Measurements from ENCODE around the gene DONSON. TPM values are rescaled to one million over a fixed set of nuclear protein-coding genes. Genes with fewer than 3 reads are reported as not detected.

Gene DONSON
- total and polyA plus RNA-seq, 9 of the 15 experiments (the other 6 are each of a cell fraction or from before 2014, with no cell fraction given), result 26.7 to 124 (median 62.6) TPM

DNA sequence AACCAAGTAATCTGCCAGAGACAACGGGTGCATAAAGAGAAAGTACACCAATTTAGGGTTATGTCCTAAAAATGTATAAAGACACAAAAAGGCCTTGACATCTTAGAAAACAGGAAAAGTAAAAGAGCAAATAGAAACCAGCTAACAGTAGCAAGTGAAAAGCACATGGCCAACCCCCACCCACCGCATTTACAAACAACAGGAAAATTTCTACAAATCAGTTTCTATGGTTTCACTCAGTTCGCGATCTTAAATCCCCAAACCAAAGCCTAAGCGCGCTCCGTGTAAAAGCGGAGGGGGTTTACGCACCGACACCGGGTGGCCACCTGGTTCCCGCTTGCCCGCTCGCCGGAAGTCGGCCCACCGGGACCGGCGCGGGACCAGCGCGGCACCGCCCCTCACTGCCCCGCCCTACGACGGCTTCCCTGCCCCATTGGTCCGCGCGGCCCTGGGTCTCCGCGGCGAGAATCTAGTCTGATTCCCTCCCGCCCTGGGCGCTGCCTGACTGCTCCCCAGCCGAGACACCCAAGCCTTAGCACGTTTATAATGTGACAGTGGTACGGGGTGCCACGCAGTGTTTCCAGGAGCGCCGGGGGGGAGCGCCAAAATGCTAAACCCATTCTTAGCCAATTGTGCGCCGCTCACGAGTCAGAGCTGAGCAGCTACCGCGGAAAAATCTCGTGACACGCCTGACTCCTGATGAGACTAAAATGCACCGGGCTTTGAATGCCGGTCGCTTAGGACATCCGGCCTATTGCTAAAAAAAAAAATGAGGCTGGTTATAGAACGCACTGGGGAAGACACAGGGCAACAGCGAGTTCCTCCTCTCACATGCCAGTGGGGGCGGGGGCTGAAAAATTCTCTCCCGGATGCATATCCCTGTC lies 46.5 kb downstream of the DONSON start, which contains the start of gene GART (continued):
- TF ChIP-seq, protein P1, sequence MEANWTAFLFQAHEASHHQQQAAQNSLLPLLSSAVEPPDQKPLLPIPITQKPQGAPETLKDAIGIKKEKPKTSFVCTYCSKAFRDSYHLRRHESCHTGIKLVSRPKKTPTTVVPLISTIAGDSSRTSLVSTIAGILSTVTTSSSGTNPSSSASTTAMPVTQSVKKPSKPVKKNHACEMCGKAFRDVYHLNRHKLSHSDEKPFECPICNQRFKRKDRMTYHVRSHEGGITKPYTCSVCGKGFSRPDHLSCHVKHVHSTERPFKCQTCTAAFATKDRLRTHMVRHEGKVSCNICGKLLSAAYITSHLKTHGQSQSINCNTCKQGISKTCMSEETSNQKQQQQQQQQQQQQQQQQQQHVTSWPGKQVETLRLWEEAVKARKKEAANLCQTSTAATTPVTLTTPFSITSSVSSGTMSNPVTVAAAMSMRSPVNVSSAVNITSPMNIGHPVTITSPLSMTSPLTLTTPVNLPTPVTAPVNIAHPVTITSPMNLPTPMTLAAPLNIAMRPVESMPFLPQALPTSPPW (CRISPR knock-in tag; IDR thresholded peaks at IDR 0.05), result peak; percentile 70
- TF ChIP-seq, protein P2, sequence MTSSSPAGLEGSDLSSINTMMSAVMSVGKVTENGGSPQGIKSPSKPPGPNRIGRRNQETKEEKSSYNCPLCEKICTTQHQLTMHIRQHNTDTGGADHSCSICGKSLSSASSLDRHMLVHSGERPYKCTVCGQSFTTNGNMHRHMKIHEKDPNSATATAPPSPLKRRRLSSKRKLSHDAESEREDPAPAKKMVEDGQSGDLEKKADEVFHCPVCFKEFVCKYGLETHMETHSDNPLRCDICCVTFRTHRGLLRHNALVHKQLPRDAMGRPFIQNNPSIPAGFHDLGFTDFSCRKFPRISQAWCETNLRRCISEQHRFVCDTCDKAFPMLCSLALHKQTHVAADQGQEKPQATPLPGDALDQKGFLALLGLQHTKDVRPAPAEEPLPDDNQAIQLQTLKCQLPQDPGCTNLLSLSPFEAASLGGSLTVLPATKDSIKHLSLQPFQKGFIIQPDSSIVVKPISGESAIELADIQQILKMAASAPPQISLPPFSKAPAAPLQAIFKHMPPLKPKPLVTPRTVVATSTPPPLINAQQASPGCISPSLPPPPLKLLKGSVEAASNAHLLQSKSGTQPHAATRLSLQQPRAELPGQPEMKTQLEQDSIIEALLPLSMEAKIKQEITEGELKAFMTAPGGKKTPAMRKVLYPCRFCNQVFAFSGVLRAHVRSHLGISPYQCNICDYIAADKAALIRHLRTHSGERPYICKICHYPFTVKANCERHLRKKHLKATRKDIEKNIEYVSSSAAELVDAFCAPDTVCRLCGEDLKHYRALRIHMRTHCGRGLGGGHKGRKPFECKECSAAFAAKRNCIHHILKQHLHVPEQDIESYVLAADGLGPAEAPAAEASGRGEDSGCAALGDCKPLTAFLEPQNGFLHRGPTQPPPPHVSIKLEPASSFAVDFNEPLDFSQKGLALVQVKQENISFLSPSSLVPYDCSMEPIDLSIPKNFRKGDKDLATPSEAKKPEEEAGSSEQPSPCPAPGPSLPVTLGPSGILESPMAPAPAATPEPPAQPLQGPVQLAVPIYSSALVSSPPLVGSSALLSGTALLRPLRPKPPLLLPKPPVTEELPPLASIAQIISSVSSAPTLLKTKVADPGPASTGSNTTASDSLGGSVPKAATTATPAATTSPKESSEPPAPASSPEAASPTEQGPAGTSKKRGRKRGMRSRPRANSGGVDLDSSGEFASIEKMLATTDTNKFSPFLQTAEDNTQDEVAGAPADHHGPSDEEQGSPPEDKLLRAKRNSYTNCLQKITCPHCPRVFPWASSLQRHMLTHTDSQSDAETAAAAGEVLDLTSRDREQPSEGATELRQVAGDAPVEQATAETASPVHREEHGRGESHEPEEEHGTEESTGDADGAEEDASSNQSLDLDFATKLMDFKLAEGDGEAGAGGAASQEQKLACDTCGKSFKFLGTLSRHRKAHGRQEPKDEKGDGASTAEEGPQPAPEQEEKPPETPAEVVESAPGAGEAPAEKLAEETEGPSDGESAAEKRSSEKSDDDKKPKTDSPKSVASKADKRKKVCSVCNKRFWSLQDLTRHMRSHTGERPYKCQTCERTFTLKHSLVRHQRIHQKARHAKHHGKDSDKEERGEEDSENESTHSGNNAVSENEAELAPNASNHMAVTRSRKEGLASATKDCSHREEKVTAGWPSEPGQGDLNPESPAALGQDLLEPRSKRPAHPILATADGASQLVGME (CRISPR knock-in tag; IDR thresholded peaks at IDR 0.05), result 0 out of 2 replicates have a peak, but pooled peaks have one; percentile 9
- TF ChIP-seq ZC3H11A (IDR thresholded peaks at IDR 0.05; ENCODE audit: low read depth, low read length), result no peak
- TF ChIP-seq PHB2 (IDR thresholded peaks at IDR 0.05; ENCODE audit: low read depth), result 0 out of 2 replicates have a peak, but pooled peaks have one; percentile 4
- no peak for TF ChIP-seq PURB (CRISPR knock-in tag; IDR thresholded peaks at IDR 0.05; ENCODE audit: low read depth)
- TF ChIP-seq DDX20 (tag; IDR thresholded peaks at IDR 0.05; ENCODE audit: low read depth), result no peak
- TF ChIP-seq TAF9B (IDR thresholded peaks at IDR 0.05; ENCODE audit: partially characterized antibody), result peak; percentile 79
- TF ChIP-seq, protein P3, sequence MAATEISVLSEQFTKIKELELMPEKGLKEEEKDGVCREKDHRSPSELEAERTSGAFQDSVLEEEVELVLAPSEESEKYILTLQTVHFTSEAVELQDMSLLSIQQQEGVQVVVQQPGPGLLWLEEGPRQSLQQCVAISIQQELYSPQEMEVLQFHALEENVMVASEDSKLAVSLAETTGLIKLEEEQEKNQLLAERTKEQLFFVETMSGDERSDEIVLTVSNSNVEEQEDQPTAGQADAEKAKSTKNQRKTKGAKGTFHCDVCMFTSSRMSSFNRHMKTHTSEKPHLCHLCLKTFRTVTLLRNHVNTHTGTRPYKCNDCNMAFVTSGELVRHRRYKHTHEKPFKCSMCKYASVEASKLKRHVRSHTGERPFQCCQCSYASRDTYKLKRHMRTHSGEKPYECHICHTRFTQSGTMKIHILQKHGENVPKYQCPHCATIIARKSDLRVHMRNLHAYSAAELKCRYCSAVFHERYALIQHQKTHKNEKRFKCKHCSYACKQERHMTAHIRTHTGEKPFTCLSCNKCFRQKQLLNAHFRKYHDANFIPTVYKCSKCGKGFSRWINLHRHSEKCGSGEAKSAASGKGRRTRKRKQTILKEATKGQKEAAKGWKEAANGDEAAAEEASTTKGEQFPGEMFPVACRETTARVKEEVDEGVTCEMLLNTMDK (IDR thresholded peaks at IDR 0.05; ENCODE audit: borderline replicate concordance, insufficient read depth, low read depth, low read length, poor library complexity, severe bottlenecking), result no peak
- peak; percentile 58 for TF ChIP-seq TOE1 (IDR thresholded peaks at IDR 0.05; ENCODE audit: borderline replicate concordance)
- TF ChIP-seq TOE1 (CRISPR knock-in tag; IDR thresholded peaks at IDR 0.05; ENCODE audit: borderline replicate concordance, low read depth), result no peak
- no peak for TF ChIP-seq OTX1 (CRISPR knock-in tag; IDR thresholded peaks at IDR 0.05)
- no peak for TF ChIP-seq MTF1 (CRISPR knock-in tag; IDR thresholded peaks at IDR 0.05; ENCODE audit: borderline replicate concordance)
